NCI-H446 treated with DMSO at 0.1 percent for 48 hours (cell line): Measurements from ENCODE around the gene AGPAT4.

ENCODE experiments used
- DNase-seq: peaks from one replicate; lab custom pipeline; 2025; lab: John Stamatoyannopoulos, UW

AGPAT4 gene

DNA sequence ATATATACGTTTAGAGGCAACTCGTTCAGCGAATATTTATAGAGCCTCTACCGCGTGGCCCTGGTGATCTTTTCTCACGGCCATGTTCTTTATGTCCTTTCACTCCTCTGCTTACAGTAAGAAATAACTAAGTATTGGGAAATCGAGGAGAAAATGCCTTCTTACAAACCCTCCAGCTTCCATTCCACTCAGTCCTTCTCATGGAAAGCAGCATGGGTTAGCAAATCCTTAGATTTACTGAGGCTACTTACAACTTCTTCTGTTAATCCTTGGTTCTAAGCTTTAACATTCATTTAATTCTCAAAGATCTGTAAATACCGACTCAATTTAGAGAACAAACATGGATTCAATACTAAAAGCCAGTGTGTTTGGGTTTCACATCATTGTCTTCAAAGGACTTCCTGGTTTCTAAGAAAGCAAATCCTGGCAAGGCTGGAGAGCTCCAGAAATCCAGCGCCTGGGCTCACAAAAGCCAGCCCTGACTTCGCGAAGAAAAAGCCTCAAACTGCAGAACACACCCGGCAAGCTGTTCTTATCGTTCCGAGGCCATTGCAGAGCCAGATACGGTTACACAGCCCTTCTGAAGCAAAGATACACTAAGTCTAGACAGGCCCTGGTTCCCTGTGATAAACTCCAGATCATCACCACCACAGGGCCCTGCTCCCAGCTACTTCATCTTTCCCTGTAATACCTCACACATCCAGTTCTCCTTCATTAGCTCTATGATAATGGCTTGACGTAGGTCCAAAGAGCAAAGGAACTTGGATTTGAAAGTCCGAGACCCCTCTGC lies 19.2 kb downstream of the AGPAT4 start:
- DNase-seq: no peak

DNA sequence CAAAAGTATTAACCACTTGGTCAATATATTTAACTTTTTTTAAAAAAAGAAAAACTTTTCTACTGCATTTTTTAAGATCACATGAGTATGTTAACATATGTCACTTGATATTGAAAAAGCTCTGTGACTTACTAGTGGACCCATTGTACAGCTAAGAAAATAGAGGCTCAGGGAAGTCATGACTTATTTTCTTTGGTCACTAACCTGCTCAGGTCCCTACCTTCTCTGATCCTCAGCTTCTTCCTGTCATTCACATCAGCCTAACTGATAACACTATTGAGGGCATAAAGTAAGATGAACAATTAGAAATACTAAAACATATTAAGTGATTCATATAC lies 19.8 kb downstream of the AGPAT4 start:
- no peak for DNase-seq

DNA sequence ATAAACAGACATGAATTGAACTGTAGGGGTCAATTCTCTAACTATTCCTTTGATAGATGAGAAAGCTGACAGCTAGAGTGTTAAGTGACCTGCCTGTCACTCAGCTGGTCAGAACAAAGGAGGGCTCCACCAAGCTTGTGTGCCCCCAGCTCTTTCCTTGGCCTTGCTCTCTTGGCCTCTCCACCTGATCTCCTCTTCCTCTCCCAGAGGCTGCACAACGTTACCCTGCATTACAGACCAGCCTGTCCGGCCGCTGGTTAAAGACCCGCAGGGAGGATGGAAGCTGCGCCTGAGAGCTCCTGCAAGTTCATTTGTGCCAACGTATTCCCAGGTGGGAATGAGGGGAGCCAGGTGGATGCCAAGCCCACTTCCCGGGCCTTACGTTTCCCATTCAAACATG lies 22.5 kb downstream of the AGPAT4 start:
- no peak for DNase-seq

DNA sequence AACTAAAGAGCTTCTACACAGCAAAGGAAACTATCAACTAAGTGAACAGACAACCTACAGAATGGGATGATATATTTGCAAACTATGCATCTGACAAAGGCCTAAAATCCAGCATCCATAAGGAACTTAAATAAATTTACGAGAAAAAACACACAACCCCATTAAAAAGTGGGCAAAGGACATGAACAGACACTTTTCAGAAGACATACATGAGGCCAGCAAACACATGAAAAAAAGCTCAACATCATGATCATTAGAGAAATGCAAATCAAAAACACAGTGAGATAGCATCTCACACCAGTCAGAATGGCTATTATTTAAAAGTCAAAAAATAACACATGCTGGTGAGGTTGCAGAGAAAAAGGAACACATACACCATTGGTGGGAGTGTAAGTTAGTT lies 24.5 kb downstream of the AGPAT4 start:
- DNase-seq: no peak

DNA sequence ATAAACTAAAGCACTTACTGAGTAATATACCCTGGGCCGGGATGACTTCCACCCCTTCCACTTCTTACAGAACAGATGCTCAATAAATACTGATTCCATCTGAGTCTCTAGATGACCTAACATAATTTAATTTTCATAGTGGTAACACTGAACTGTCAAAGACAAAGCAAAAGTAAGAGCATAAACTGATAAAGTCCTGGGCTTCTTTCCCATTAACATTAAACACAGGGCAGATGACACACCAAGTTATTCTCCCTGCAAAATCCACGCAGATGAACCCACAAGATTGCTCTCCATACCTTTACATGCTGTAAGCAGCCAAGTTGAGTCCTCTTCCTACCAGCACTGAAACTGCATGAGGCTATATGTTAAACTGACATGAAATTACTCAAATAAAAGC lies 27.1 kb downstream of the AGPAT4 start:
- no peak for DNase-seq

DNA sequence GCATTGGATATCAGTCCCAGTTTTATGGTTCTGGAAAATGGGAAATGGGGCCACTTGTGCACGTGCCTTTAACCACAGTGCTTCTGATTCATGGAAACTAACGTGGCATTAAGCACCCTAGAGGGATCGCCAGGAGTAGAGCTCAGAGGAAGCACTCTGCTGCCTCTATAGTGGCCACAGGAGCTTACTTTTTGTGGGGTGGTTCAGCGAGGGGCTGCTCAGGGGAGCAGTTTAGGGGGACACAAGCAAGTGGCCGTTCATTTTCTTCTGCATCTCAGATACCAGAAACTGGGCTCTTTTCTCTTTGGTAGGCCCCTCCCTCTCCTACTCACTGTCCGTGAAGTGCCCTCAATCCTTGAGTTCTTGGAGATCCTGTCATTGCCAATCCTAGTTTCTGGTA lies 28.5 kb downstream of the AGPAT4 start:
- no peak for DNase-seq

DNA sequence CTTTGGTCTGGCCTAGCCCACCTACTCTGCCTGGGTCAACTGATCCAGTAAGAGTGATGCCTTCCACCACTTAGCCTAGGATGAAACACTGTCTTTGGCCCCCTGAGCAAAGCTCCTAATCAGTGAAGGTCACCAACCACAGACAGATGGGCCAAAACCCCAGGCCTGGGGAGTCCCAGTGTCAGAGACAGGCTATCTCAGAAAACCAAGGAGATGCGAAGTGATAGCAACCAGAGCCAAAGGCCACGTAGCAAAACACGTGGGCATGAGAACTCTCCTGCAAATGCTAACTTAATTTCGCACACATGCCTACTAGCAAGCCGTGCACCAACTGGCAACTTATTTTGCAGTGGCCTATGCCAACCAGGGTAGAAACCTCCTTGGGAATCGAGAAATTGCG lies 29.1 kb downstream of the AGPAT4 start:
- DNase-seq: no peak

DNA sequence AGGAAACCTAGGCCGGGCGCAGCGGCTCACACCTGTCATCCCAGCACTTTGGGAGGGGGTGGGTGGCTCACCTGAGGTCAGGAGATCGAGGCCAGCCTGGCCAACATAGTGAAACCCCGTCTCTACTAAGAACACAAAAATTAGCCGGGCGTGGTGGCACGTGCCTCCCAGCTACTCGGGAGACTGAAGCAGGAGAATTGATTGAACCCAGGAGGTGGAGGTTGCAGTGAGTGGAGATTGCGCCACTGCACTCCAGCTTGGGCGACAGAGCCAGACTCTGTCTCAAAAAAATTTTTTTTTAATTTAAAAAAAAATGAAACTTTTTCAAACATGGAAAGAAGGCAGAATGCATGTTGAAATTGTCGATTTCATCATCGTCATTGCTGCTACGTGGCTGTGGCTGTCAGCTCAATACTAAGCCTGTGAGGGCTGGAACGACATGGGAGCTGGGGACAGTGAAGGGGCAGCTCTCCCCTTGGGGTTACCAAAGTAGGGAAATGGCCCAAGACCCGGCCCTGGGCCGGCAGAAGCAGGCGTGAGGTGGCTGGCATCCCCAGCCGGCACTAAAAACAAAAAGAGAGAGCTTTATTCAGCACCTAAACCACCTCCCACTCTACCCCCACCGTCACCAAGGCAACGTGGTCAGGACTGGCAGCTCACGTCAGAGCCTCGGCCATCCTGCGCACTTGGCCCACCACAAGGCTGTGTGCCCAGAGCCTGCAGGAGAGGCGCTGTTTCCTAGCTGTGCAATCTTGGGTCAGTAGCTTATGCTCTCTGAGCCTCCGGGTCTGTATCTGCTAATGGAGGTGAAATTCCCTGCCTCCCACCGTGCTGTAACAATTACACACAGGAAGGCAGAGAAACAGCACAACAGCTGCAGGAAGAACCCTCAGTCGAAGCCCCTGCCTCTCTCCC lies 30.8 kb downstream of the AGPAT4 start:
- DNase-seq: no peak

DNA sequence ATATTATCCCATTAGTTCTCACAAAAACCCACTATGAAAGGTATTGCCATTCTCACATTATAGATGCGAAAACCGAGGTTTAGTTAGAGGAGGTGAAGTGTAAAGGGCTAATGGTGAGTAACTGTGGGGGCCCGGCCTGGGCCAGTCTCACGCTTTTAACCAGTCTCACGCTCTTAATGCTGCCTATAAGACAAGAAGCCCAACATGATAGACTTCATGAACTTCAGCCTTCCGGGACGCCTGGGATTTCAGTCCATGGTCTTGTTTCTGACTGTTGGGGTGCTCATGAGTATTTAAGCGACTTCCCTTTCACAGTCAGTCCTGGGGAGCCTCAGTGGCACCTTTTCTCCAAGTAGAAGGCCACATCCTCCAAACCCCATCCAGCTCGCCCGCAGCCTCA lies 31.7 kb downstream of the AGPAT4 start:
- DNase-seq: no peak

DNA sequence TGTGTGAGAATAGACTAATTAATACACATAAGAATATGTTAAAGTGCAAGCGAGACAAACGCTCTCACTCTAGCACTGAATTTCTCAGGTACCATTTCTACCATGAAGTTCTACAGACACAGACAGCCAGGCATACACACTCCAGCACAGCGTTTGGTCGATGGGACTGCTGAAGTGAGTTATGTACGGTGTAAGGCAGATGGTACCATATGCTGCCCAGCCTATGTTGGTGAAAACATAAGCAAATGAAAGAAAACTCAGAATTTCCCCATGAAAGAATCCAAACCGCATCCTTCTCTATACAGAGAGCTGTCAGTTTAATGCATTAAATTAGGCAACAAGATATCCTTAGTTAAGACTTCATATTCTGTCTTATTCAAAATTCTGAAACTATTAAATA lies 34.9 kb downstream of the AGPAT4 start:
- DNase-seq: no peak

DNA sequence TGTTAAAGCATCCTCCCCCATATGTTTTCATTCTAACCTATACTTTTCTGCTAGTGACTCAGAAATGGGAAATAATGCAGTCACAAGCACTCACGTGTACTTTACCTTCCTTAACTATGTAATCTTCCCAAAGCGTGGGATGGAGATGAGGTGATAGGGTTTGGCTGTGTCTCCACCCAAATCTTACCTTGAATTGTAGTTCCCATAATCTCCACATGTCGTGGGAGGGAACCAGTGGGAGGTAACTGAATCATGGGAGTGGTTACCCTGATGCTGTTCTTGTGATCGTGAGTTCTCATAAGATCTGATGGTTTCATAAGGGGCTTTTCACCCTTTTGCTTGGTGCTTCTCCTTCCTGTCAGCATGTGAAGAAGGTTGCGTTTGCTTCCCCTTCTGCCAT lies 35.4 kb downstream of the AGPAT4 start:
- DNase-seq: no peak

DNA sequence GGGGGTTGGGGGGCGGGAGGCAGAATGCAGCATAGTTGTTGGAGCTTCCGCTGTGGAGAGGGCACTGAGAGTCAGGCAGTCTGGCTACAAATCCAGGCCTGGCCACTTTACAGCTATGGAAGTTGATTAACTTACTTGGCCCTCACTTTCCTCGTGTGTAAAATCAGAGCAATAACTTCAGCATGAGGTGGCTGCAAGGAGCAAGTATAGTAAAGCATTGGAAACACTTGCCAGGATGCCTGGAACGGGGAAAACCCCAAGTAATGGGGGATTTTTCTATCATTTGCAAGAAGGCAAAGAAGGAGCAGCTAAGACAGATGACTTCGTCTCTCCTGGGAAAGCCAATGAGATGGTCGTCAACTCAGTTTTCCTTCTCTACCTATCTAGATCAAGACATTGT lies 35.8 kb downstream of the AGPAT4 start:
- no peak for DNase-seq

DNA sequence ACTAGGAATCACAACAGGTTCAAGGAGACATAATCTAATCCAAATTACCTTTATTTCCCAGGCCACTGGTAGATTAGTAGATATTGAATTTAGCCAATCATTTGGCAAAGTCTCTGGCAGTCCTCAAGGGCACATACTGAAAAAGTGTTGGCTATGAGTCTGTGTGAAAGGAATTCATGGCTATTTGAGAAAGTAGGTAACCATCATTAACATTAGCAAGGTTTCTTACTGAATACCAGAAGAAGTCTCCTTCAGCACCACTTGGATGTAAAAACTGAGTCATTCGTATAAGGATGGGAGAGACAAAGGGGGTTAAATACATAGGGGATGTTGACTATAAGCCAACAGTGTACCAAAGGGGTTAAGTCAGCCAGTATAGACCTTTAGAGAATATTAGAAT lies 36.7 kb downstream of the AGPAT4 start:
- no peak for DNase-seq

DNA sequence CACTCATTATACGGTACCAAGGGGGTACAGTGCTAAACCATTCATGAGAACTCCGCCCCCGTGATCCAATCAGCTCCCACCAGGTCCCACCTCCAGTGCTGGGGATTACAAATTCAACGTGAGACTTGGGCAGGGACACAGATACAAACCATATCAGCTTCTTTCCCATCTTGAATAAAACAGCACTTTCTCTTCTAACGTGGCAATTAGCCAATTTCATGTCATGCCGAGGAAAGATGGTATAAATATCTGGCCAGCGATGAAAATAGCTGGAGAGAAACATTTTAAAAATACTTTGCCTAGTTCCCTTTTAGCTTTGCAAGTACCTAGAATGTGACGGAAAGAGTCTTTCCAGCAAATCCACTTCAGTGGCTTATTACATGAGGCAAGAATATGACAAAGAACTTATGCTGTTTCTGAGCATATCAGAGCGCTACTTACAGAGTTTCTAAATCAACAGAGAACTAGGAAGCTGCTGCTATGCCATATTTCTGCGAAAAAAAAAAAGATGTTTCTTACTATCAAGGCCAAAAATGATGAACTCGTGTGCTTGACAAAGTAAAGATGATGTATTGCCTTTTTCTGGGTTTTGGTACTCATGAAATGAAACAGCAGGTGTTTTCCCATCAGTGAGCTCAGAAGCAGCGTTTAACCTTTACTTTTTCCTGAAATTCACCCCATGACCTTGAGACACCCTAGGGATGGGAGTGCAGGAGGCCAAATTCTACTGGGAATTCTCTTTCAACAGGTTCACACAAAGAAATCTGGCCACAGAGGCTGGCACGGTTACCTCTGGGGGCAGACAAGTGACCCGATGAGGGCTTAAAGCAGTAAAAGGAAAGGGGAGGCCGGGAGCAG lies 37.9 kb downstream of the AGPAT4 start:
- no peak for DNase-seq

DNA sequence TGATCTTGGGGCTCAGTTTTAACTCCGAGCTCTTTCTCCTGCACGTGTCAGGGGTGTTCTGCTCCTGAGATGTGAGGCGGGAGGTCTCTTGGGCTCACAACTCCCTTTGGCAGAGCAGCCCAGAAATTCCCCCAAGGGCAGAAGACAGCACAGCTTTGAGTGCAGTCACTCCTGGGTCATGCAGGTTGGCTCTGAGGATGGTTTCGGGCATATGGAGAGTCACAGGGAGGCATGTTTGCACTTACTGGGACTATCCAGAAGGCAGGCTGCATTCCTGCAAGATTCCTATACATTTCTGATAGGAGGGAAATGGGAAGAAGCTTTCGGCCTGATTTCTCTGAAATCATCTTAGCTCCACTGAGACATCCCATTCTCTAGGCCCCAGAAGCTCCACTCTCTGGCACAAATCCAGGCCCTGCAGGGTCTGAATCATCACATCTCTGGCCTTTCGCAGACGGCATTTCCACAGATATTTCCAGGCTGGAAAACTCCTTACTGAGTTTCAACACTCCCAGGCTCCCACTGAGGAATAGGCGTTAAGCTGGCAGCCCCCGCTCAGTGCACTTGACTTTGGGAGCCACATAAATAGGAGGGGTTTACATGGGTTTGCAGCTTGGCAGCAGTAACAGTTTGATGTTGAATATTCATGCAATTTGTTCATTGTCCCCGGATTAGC lies 39.7 kb downstream of the AGPAT4 start:
- DNase-seq: peak; percentile 31

DNA sequence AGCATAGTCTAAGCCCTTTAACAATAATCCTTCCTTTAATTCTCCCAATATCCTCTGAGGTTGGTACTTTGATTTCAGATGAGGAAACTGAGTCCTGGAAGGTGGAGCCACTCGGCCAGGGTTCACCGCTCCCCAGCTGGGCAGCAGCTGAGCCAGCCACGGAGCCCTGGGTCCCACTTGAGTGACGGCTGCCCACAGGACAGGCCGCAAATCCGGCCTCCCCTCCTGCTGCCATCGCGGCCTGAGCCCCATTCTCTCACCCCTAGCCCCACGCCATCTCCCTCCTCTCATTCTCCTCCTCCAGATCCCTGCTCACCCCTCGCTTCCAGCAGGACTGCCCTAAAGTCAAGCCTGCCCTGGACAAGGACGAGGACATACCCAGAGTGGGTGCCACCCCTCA lies 41.4 kb downstream of the AGPAT4 start:
- DNase-seq: no peak

DNA sequence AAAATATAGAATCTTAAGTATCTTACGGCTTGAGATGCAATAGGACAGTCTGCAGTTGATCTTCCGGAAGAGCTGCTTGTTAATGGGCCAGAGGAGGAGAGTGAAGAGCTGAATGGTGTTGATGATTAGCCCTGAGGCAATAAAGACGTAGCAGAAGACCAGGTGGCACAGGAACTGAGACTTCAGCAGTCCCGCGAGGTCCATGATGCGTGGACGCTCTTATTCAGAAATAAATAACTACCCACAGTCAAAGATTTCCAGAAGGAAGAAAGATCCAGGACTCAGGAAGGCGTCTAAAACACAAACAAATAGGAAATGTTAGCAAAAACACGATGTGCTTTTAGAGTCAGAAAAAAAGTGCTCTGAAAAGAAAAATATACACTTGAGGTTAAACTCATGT lies 41.9 kb downstream of the AGPAT4 start:
- no peak for DNase-seq

DNA sequence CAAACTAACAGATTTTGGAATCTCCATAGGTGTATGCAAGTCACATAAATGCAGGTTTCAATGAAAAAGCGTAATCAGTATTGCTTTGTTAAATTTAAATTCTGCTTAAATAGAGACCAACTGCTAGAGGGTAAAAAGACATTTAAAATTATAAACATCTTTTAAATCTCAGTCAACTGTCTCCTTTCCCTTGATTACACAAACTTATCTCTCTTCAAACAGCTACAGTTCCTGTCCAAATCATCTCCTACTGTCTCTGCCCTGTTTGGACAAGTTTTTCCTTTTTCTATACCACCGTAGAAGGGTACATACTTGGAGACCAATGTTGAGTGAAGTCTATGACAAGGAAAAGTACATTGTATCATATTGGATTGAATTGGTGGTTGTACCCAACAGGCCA lies 43.5 kb downstream of the AGPAT4 start:
- no peak for DNase-seq

DNA sequence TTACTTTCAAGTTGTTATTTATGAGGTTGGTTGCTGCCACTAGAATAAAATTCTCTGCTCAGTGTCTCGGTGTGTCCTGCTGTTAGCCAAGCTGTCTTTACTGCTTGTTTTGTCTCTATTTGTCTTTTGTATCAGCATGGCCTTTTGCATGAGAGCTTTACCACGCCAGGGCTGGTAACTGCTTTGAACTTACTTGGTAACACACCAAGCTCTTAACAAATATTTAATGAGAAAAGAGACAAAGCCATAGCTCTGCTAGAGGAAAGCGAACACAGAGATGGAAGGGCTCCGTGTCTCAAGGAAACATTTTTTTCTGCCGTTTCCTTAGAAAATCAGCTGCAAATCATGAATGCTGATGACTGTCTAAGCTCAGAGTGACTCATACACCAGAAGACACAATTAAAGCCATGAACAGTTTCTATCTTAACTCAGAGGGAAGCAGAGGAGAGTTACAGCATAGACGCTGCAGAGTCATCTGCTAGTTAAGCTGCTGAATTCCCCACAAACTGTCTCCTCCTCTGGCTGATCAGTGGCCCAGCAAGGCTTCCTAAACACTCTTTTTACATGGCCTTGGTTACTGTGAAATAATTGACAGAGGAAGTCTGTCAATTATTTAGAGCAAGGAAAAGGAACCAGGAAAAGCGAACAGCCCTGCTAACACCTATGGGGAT lies 44.8 kb downstream of the AGPAT4 start:
- DNase-seq: peak; percentile 58

DNA sequence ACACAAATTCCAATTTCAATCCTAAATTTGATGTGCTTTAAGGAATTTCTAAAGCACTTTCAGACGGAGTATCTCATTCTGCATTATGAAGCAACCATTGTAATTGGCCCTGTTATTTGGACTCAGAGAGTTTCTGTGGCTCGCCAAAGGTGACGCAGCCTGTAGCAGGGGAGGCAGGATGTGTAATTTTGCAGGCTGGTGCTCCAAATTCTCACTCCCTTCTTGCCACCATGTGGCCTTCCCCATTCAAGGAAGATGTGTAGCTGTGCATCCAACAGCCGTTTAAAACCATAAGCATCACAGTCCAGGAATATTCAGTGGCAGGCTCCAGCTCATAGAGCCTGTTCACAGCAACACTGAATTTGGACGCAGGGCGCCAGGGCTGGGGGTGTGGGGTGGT lies 45.8 kb downstream of the AGPAT4 start:
- DNase-seq: no peak
